ENCODE measurements around the gene BEAN1.

DNA sequence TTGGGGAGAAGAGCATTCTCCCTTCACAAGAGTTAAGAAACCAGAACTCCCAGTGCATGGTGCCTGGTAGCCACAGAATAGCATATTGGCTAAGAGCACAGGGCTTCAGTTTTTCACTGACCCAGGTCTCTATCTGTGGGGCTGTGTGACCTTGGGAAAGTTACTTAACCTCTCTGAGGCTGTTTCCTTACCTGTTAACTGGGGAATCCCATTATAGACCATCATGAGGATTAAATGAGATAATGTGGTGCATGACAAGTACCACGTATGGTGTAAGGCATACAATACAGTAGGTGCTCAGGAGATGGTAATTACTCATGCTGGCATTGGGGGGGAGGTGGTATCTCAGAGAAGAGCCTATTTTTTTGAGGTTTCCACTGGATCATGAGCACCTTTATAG, 33.6 kb downstream of the BEAN1 start:
- TF ChIP-seq, protein P1, sequence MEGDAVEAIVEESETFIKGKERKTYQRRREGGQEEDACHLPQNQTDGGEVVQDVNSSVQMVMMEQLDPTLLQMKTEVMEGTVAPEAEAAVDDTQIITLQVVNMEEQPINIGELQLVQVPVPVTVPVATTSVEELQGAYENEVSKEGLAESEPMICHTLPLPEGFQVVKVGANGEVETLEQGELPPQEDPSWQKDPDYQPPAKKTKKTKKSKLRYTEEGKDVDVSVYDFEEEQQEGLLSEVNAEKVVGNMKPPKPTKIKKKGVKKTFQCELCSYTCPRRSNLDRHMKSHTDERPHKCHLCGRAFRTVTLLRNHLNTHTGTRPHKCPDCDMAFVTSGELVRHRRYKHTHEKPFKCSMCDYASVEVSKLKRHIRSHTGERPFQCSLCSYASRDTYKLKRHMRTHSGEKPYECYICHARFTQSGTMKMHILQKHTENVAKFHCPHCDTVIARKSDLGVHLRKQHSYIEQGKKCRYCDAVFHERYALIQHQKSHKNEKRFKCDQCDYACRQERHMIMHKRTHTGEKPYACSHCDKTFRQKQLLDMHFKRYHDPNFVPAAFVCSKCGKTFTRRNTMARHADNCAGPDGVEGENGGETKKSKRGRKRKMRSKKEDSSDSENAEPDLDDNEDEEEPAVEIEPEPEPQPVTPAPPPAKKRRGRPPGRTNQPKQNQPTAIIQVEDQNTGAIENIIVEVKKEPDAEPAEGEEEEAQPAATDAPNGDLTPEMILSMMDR (conservative IDR thresholded peaks at IDR 0.05): no peak
- no peak for TF ChIP-seq EZH2 (IDR thresholded peaks at IDR 0.05; ENCODE audit: low read depth)

Data from PC-9 (cell line).